ENCODE results near the gene COL18A1. TPM values are rescaled to one million over a fixed set of nuclear protein-coding genes. Genes with fewer than 3 reads are reported as not detected.

The COL18A1 gene
- total RNA-seq, 1 experiment from 2014 or later = 353 TPM

GRCh38 chr21:45506836-45507522, 102.0 kb downstream of the COL18A1 start:
- in situ Hi-C loops (cut with HindIII; ENCODE audit: low sequenced_read_pairs) = no loop called here
- no peak for DNase-seq (ENCODE audit: low spot score)

- in situ Hi-C loops (cut with HindIII; ENCODE audit: low sequenced_read_pairs) = no loop called here
- DNase-seq (ENCODE audit: low spot score) = no peak
Observed at GRCh38 chr21:45507523-45507875, 102.5 kb downstream of the COL18A1 start.

- no peak for DNase-seq (ENCODE audit: low spot score)
- in situ Hi-C loops (cut with HindIII; ENCODE audit: low sequenced_read_pairs) = no loop called here
Observed at GRCh38 chr21:45507888-45508508, 103.0 kb downstream of the COL18A1 start.

GRCh38 chr21:45508607-45509565, 103.9 kb downstream of the COL18A1 start:
- no peak for DNase-seq (ENCODE audit: low spot score)
- in situ Hi-C loops (cut with HindIII; ENCODE audit: low sequenced_read_pairs) = no loop called here

- DNase-seq (ENCODE audit: low spot score) = no peak
Observed at GRCh38 chr21:45509566-45510465, 104.9 kb downstream of the COL18A1 start.

GRCh38 chr21:45510466-45510955, 105.5 kb downstream of the COL18A1 start:
- in situ Hi-C loops (cut with HindIII; ENCODE audit: low sequenced_read_pairs) = no loop called here

More at GRCh38 chr21:45509566-45510465, 104.9 kb downstream of the COL18A1 start:
- in situ Hi-C loops (cut with HindIII; ENCODE audit: low sequenced_read_pairs) = no loop called here

GRCh38 chr21:45511007-45511406, 106.0 kb downstream of the COL18A1 start:
- DNase-seq (ENCODE audit: low spot score) = no peak
- in situ Hi-C loops (cut with HindIII; ENCODE audit: low sequenced_read_pairs) = no loop called here

More at GRCh38 chr21:45510466-45510955, 105.5 kb downstream of the COL18A1 start:
- no peak for DNase-seq (ENCODE audit: low spot score)

- DNase-seq (ENCODE audit: low spot score) = no peak
- in situ Hi-C loops (cut with HindIII; ENCODE audit: low sequenced_read_pairs) = no loop called here
Observed at GRCh38 chr21:45511661-45512431, 106.9 kb downstream of the COL18A1 start.

GRCh38 chr21:45512626-45513002, 107.6 kb downstream of the COL18A1 start:
- in situ Hi-C loops (cut with HindIII; ENCODE audit: low sequenced_read_pairs) = no loop called here
- DNase-seq (ENCODE audit: low spot score) = no peak

GRCh38 chr21:45513003-45513717, 108.2 kb downstream of the COL18A1 start:
- no peak for DNase-seq (ENCODE audit: low spot score)
- in situ Hi-C loops (cut with HindIII; ENCODE audit: low sequenced_read_pairs) = no loop called here

- no peak for DNase-seq (ENCODE audit: low spot score)
- in situ Hi-C loops (cut with HindIII; ENCODE audit: low sequenced_read_pairs) = no loop called here
Observed at GRCh38 chr21:45513741-45514310, 108.9 kb downstream of the COL18A1 start.

GRCh38 chr21:45514311-45515021, 109.5 kb downstream of the COL18A1 start:
- no peak for DNase-seq (ENCODE audit: low spot score)
- in situ Hi-C loops (cut with HindIII; ENCODE audit: low sequenced_read_pairs) = no loop called here

- in situ Hi-C loops (cut with HindIII; ENCODE audit: low sequenced_read_pairs) = no loop called here
- no peak for DNase-seq (ENCODE audit: low spot score)
Observed at GRCh38 chr21:45515241-45516061, 110.5 kb downstream of the COL18A1 start.

GRCh38 chr21:45516071-45516670, 111.2 kb downstream of the COL18A1 start:
- no peak for DNase-seq (ENCODE audit: low spot score)
- in situ Hi-C loops (cut with HindIII; ENCODE audit: low sequenced_read_pairs) = no loop called here

GRCh38 chr21:45516671-45517151, 111.7 kb downstream of the COL18A1 start:
- in situ Hi-C loops (cut with HindIII; ENCODE audit: low sequenced_read_pairs) = no loop called here
- DNase-seq (ENCODE audit: low spot score) = no peak
